BLaER1 treated with 17β-estradiol and CSF1 and Interleukin-3, amounts not matched to agents 10 nM and 100 nM (cell line): ENCODE measurements around the gene MAP4K4.

ENCODE experiments used
- H3K27ac ChIP-seq, 11 experiments: shearing (Covaris generic); formaldehyde crosslinking; 2 replicates each; pipeline ENCODE4 v1.8.1; 2022
- H3K27me3 ChIP-seq, 11 experiments: shearing (Covaris generic); formaldehyde crosslinking; 2 replicates each; pipeline ENCODE4 v1.8.1; 2022
- H3K36me3 ChIP-seq, 11 experiments: shearing (Covaris generic); formaldehyde crosslinking; 2 replicates each; pipeline ENCODE4 v1.8.1; 2022
- H3K4me1 ChIP-seq, 10 experiments: shearing (Covaris generic); formaldehyde crosslinking; 2 replicates each; pipeline ENCODE4 v1.8.1; 2022
- H3K4me2 ChIP-seq, 11 experiments: shearing (Covaris generic); formaldehyde crosslinking; 2 replicates each; pipeline ENCODE4 v1.8.1; 2022
- H3K4me3 ChIP-seq, 10 experiments: shearing (Covaris generic); formaldehyde crosslinking; 2 replicates each; pipeline ENCODE4 v1.8.1; 2022
- H3K9ac ChIP-seq, 11 experiments: shearing (Covaris generic); formaldehyde crosslinking; 2 replicates each; pipeline ENCODE4 v1.8.1; 2022
- H3K9me3 ChIP-seq, 11 experiments: shearing (Covaris generic); formaldehyde crosslinking; replicated peaks in 1 of 11; 2 replicates each; pipeline ENCODE4 v1.8.1; 2022
- H4K20me1 ChIP-seq, 11 experiments: shearing (Covaris generic); formaldehyde crosslinking; 2 replicates each; pipeline ENCODE4 v1.8.1; 2022
- Cebpa-rat ChIP-seq, 11 experiments: shearing (Covaris generic); IDR thresholded peaks; 2 replicates each; pipeline ENCODE4 v1.8.1; 2022

Gene MAP4K4

GRCh38 chr2:101790416-101790815, 92.9 kb downstream of the MAP4K4 start:
- H3K4me3 ChIP-seq = no peak overlapping the region
- no peak for TF ChIP-seq Cebpa-rat (IDR thresholded peaks at IDR 0.05)
- H3K27ac ChIP-seq = no peak overlapping the region
- no peak overlapping the region for H3K9ac ChIP-seq
- H4K20me1 ChIP-seq = peaks cover 88 to 100% (median 99%) of the 10 kb centered on the region in 11 experiments
- peaks cover 26 to 56% (median 39%) of the 10 kb centered on the region in 11 experiments for H3K36me3 ChIP-seq
- H3K9me3 ChIP-seq = no peaks in the 10 kb centered on the region
- peaks cover 13 to 61% (median 26%) of the 10 kb centered on the region in 10 experiments for H3K4me1 ChIP-seq
- no peaks in the 10 kb centered on the region for H3K27me3 ChIP-seq
- no peak overlapping the region for H3K4me2 ChIP-seq

DNA sequence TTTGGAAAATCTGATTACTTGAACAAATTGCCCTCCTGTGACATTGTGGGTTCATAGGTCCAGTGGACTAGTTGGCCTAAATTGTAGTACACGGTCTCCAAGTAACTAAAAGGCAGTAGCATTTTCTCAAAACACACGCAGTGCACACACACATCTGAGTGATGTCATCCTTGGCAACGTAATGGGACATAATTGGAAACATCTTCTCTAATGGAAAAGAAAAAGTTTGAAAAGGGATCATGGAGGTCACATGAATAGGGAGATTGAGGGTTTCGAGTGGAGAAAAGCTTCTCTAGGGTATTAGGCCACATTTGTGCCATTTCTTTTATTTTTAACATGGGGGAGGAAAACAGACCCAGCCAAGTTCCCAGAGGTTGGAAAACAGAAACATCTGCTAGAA, 93.3 kb downstream of the MAP4K4 start:
- TF ChIP-seq Cebpa-rat (IDR thresholded peaks at IDR 0.05) = no peak
- no peak overlapping the region for H3K27ac ChIP-seq
- H3K9ac ChIP-seq = no peak overlapping the region
- no peaks in the 10 kb centered on the region for H3K9me3 ChIP-seq
- peaks cover 87 to 100% (median 100%) of the 10 kb centered on the region in 11 experiments for H4K20me1 ChIP-seq
- H3K4me1 ChIP-seq = peaks cover 15 to 60% (median 28%) of the 10 kb centered on the region in 10 experiments
- H3K4me2 ChIP-seq = no peak overlapping the region
- H3K36me3 ChIP-seq = peaks cover 26 to 57% (median 39%) of the 10 kb centered on the region in 11 experiments
- H3K4me3 ChIP-seq = no peak overlapping the region
- H3K27me3 ChIP-seq = no peaks in the 10 kb centered on the region

- H3K4me3 ChIP-seq = no peak overlapping the region
- H3K27ac ChIP-seq = no peak overlapping the region
- H3K4me1 ChIP-seq = peaks cover 24 to 60% (median 35%) of the 10 kb centered on the region in 10 experiments
- peaks cover 87 to 100% (median 100%) of the 10 kb centered on the region in 11 experiments for H4K20me1 ChIP-seq
- H3K4me2 ChIP-seq = no peak overlapping the region
- H3K9me3 ChIP-seq = no peaks in the 10 kb centered on the region
- no peak overlapping the region for H3K9ac ChIP-seq
- no peak for TF ChIP-seq Cebpa-rat (IDR thresholded peaks at IDR 0.05)
- H3K27me3 ChIP-seq = no peaks in the 10 kb centered on the region
- peaks cover 26 to 61% (median 39%) of the 10 kb centered on the region in 11 experiments for H3K36me3 ChIP-seq
Measured at GRCh38 chr2:101792208-101792607, 94.7 kb downstream of the MAP4K4 start.

DNA sequence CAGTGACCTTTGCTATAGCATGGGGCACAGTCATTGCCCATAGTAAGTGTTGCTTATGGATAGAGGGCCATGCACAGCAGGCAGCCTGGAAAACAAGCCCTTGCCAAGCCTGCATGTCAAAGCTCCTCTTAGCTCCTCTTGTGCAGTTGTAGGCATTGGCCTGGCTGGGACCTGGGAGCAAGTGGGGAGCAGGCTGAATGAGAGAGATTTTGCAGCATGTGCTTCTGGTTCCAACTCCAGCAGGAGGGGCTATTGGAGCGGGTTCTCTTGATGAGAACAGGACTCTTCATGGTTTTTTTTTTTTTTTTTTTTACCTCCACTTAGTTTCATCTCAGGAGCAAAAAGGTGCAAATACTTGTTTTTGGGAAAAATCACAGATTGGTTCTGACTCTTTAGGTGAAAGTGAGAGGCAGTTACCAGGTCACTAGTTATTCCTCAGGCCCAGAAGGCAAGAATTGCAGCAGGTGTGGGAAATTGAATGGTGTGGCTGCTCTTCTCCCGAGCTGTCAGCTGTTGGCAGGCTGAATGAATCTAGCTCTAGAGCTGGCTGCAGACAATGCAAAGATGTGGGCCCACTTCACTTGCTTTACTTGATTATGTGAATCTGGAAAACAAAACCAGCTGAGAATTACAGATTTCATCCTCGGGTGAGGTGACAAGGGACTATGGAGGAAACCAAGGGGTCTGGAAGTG, 95.9 kb downstream of the MAP4K4 start:
- TF ChIP-seq Cebpa-rat (IDR thresholded peaks at IDR 0.05) = no peak
- Histone ChIP-seq H3K4me3 (no peak overlapping the region), H3K27me3 (no peaks in the 10 kb centered on the region), H3K9me3 (no peaks in the 10 kb centered on the region), H3K4me2 (no peak overlapping the region), H3K36me3 (peaks cover 26 to 61% (median 37%) of the 10 kb centered on the region in 11 experiments), H4K20me1 (peaks cover 87 to 100% (median 100%) of the 10 kb centered on the region in 11 experiments), H3K27ac (no peak overlapping the region), H3K9ac (no peak overlapping the region), H3K4me1 (peaks cover 23 to 53% (median 34%) of the 10 kb centered on the region in 10 experiments)

DNA sequence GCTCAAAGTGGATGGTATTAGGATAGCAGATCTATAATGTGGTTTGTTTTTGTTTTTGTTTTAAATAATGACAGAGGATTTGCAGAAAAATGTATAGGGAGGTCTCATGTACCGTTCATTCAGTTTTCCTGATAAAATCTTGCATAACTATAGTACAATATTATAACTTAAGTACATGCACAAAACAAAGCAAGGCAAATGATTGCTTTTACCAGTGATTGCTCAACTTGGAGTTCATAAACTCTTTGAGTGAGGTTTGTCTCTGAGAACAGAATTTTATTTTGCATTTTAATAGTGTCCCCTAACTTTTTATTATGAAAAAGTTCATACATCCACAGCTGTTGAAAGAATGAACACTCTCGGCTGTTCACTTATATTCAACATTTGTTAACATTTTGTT, 96.6 kb downstream of the MAP4K4 start:
- no peaks in the 10 kb centered on the region for H3K27me3 ChIP-seq
- no peak overlapping the region for H3K4me3 ChIP-seq
- no peak overlapping the region for H3K27ac ChIP-seq
- peaks cover 23 to 46% (median 34%) of the 10 kb centered on the region in 10 experiments for H3K4me1 ChIP-seq
- no peak overlapping the region for H3K4me2 ChIP-seq
- H4K20me1 ChIP-seq = peaks cover 85 to 100% (median 100%) of the 10 kb centered on the region in 11 experiments
- TF ChIP-seq Cebpa-rat (IDR thresholded peaks at IDR 0.05) = no peak
- H3K9ac ChIP-seq = no peak overlapping the region
- H3K9me3 ChIP-seq = no peaks in the 10 kb centered on the region
- H3K36me3 ChIP-seq = peaks cover 26 to 61% (median 40%) of the 10 kb centered on the region in 11 experiments

- peaks cover 28 to 62% (median 48%) of the 10 kb centered on the region in 11 experiments for H3K36me3 ChIP-seq
- no peak overlapping the region for H3K4me3 ChIP-seq
- H3K4me2 ChIP-seq = peak overlapping the region in 9 of 11 experiments; percentile 7 to 48 (median 16); a peak in 14 of 22 replicates
- H3K27me3 ChIP-seq = no peaks in the 10 kb centered on the region
- H3K9ac ChIP-seq = no peak overlapping the region
- H3K9me3 ChIP-seq = no peaks in the 10 kb centered on the region
- no peak for TF ChIP-seq Cebpa-rat (IDR thresholded peaks at IDR 0.05)
- H3K27ac ChIP-seq = no peak overlapping the region
- peaks cover 85 to 100% (median 100%) of the 10 kb centered on the region in 11 experiments for H4K20me1 ChIP-seq
- H3K4me1 ChIP-seq = peaks cover 23 to 43% (median 34%) of the 10 kb centered on the region in 10 experiments
Measured at GRCh38 chr2:101795033-101795432, 97.5 kb downstream of the MAP4K4 start.

GRCh38 chr2:101796825-101797600, 99.5 kb downstream of the MAP4K4 start:
- peak overlapping the region in 7 of 11 experiments; percentile 0 to 35 (median 13); a peak in 9 of 22 replicates for H3K4me2 ChIP-seq
- H3K27ac ChIP-seq = no peak overlapping the region
- H3K27me3 ChIP-seq = no peaks in the 10 kb centered on the region
- TF ChIP-seq Cebpa-rat (IDR thresholded peaks at IDR 0.05) = no peak
- H3K4me1 ChIP-seq = peaks cover 23 to 52% (median 36%) of the 10 kb centered on the region in 10 experiments
- no peaks in the 10 kb centered on the region for H3K9me3 ChIP-seq
- no peak overlapping the region for H3K9ac ChIP-seq
- no peak overlapping the region for H3K4me3 ChIP-seq
- peaks cover 13 to 59% (median 44%) of the 10 kb centered on the region in 11 experiments; a peak in 21 of 22 replicates for H3K36me3 ChIP-seq
- peaks cover 94 to 100% (median 100%) of the 10 kb centered on the region in 11 experiments for H4K20me1 ChIP-seq

DNA sequence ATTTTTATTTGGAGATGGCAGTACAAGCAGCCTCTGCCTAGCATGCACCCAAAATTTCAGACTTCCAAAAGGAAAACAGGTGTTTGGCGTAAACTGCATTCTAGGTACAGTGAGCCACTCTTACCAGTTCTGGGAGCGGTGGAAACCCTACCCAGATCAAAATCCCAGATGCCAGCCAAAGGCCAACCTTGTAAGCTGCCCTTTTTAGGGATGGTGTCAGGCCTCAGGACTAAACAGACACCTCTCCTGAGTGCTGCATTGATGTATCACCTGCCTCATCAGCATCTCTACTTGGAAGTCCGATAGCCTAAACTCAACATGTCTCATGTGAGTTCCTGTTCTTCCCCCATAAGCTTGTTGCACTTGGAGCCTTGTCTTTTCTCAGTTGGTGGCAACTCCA, 104.0 kb downstream of the MAP4K4 start:
- Histone ChIP-seq H3K9ac (no peak overlapping the region), H3K4me2 (peak overlapping the region in 1 of 11 experiments; percentile 22; a peak in 2 of 22 replicates), H3K36me3 (peaks cover 4 to 40% (median 30%) of the 10 kb centered on the region in 11 experiments; a peak in 17 of 22 replicates), H3K9me3 (no peaks in the 10 kb centered on the region), H3K4me3 (no peak overlapping the region), H3K27ac (no peak overlapping the region), H3K27me3 (no peaks in the 10 kb centered on the region), H4K20me1 (peaks cover 96 to 100% (median 100%) of the 10 kb centered on the region in 11 experiments), H3K4me1 (peaks cover 36 to 60% (median 48%) of the 10 kb centered on the region in 10 experiments)
- TF ChIP-seq Cebpa-rat (IDR thresholded peaks at IDR 0.05) = no peak

DNA sequence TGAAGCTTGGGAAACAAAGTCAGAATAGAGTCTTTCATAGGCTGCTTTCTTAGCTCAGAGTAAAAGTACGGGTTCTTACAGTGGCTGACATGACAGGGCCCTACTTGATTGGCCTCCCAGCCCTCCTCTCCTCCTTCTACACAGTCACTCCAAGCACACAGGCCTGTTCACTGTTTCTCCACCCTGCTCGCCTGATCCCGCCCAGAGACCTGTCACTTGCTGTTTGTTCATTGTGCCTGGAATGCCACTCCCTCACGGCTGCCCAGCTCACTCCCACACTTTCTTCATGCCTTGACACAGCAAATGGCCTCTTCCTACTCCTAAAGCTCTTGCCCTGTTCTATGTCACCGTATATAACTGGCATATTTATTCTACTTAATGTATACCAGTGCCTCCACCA, 104.8 kb downstream of the MAP4K4 start:
- Histone ChIP-seq H3K27ac (no peak overlapping the region), H3K36me3 (peaks cover 4 to 44% (median 30%) of the 10 kb centered on the region in 11 experiments; a peak in 17 of 22 replicates), H3K9ac (no peak overlapping the region), H3K4me3 (no peak overlapping the region), H3K27me3 (no peaks in the 10 kb centered on the region), H3K4me1 (peaks cover 37 to 61% (median 49%) of the 10 kb centered on the region in 10 experiments), H4K20me1 (peaks cover 96 to 100% (median 100%) of the 10 kb centered on the region in 11 experiments), H3K4me2 (peak overlapping the region in 1 of 11 experiments; percentile 22; a peak in 1 of 22 replicates), H3K9me3 (no peaks in the 10 kb centered on the region)
- no peak for TF ChIP-seq Cebpa-rat (IDR thresholded peaks at IDR 0.05)
